Measurements from ENCODE around the gene STIM1. TPM values are rescaled to one million over a fixed set of nuclear protein-coding genes. Genes with fewer than 3 reads are reported as not detected.

Gene STIM1
- total RNA-seq, 1 experiment from 2014 or later: 18.0 TPM

DNA sequence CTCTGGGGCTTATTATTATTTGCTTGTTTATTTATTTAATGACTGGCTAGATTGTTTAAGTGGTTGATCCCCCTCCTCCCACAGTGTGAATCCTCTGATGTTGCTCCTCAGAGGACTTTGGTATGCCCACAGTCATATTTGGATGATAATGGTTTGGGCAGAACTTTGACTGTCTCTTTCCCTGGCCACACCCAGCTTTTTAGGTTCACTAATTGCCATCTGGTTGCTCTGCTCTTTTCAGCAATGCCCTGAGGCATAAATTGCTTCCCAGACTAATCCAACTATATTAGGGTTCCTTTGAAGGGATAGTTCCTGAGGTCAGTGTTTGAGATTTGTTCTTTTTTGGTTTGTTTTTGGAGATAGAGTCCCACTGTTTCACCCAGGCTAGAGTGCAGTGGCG lies 139.8 kb downstream of the STIM1 start (continued):
- TF ChIP-seq, protein P1, sequence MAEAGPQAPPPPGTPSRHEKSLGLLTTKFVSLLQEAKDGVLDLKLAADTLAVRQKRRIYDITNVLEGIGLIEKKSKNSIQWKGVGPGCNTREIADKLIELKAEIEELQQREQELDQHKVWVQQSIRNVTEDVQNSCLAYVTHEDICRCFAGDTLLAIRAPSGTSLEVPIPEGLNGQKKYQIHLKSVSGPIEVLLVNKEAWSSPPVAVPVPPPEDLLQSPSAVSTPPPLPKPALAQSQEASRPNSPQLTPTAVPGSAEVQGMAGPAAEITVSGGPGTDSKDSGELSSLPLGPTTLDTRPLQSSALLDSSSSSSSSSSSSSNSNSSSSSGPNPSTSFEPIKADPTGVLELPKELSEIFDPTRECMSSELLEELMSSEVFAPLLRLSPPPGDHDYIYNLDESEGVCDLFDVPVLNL (CRISPR knock-in tag; IDR thresholded peaks at IDR 0.05; ENCODE audit: borderline replicate concordance, low read depth): no peak
- TF ChIP-seq, protein P2, sequence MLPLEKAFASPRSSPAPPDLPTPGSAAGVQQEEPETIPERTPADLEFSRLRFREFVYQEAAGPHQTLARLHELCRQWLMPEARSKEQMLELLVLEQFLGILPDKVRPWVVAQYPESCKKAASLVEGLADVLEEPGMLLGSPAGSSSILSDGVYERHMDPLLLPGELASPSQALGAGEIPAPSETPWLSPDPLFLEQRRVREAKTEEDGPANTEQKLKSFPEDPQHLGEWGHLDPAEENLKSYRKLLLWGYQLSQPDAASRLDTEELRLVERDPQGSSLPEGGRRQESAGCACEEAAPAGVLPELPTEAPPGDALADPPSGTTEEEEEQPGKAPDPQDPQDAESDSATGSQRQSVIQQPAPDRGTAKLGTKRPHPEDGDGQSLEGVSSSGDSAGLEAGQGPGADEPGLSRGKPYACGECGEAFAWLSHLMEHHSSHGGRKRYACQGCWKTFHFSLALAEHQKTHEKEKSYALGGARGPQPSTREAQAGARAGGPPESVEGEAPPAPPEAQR (CRISPR knock-in tag; IDR thresholded peaks at IDR 0.05): no peak
- TF ChIP-seq, protein P3, sequence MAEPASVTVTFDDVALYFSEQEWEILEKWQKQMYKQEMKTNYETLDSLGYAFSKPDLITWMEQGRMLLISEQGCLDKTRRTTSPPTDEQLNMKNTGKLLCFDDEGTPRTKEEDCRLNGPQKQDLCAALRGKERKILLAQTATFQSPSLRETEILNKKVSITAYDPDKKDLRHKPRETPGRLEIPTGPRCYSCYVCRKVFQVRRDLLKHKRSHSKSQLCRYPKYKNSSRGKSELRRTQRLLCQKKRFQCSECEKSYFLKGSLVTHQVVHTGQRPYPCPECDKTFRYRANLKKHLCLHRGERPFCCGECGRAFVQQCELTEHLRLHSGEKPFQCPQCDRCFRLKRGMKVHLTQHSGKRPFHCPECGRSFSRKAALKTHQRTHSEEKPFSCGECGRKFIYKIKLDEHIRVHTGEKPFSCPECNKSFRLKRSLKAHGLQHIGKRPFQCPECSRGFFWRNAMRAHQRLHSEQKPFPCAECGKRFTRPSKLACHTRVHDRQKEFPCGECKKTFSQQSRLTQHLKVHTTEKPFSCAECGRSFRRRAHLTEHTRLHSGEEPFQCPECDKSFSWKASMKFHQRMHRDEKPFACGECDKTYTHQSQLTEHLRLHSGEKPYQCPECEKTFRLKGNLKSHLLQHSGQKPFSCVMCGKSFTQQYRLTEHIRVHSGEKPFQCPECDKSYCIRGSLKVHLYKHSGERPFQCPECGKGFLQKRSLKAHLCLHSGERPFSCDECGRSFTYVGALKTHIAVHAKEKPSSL (CRISPR knock-in tag; conservative IDR thresholded peaks at IDR 0.05): no peak
- TF ChIP-seq MYBL2 (CRISPR knock-in tag; IDR thresholded peaks at IDR 0.05): no peak
- TF ChIP-seq, protein P4, sequence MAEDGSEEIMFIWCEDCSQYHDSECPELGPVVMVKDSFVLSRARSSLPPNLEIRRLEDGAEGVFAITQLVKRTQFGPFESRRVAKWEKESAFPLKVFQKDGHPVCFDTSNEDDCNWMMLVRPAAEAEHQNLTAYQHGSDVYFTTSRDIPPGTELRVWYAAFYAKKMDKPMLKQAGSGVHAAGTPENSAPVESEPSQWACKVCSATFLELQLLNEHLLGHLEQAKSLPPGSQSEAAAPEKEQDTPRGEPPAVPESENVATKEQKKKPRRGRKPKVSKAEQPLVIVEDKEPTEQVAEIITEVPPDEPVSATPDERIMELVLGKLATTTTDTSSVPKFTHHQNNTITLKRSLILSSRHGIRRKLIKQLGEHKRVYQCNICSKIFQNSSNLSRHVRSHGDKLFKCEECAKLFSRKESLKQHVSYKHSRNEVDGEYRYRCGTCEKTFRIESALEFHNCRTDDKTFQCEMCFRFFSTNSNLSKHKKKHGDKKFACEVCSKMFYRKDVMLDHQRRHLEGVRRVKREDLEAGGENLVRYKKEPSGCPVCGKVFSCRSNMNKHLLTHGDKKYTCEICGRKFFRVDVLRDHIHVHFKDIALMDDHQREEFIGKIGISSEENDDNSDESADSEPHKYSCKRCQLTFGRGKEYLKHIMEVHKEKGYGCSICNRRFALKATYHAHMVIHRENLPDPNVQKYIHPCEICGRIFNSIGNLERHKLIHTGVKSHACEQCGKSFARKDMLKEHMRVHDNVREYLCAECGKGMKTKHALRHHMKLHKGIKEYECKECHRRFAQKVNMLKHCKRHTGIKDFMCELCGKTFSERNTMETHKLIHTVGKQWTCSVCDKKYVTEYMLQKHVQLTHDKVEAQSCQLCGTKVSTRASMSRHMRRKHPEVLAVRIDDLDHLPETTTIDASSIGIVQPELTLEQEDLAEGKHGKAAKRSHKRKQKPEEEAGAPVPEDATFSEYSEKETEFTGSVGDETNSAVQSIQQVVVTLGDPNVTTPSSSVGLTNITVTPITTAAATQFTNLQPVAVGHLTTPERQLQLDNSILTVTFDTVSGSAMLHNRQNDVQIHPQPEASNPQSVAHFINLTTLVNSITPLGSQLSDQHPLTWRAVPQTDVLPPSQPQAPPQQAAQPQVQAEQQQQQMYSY (CRISPR knock-in tag; IDR thresholded peaks at IDR 0.05): no peak
- TF ChIP-seq, protein P5, sequence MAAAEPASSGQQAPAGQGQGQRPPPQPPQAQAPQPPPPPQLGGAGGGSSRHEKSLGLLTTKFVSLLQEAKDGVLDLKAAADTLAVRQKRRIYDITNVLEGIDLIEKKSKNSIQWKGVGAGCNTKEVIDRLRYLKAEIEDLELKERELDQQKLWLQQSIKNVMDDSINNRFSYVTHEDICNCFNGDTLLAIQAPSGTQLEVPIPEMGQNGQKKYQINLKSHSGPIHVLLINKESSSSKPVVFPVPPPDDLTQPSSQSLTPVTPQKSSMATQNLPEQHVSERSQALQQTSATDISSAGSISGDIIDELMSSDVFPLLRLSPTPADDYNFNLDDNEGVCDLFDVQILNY (CRISPR knock-in tag; IDR thresholded peaks at IDR 0.05): no peak
- no peak for TF ChIP-seq SMAD4 (CRISPR knock-in tag; IDR thresholded peaks at IDR 0.05)

DNA sequence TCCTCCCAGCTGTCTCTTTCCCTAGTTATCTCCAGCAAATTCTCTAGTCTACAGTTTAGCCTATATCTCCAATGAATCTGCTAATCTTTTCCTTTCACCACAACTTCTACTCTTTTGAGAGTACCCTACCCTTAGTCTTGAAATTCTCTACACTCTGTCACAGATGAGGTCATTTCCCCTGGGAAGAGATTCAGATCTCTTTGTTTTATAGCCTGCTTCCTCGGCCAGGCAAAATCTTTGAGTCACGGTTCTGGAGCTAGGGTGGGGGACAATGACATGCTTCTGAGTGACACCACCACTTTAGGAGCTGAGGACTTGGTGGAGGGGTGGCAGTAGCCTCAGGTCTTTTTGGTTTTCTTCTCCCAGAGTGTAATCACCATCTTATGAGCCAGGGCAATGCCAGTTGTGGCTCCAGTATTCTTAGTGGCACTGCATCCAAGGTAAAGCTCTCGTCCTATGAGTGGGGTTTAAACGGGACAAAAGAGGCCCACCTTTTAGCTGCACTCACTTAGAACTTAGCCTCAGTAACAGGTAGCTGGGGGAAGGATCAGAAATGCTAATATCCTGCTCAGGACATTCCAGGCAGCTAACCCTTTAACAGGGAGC lies 140.6 kb downstream of the STIM1 start:
- ATAC-seq: no peak
- H3K27me3 Mint-ChIP-seq (ENCODE audit: low read depth): peaks cover 22% of the 10 kb centered on the region

More for the DNA sequence above, 140.6 kb downstream of the STIM1 start:
- no peak for DNase-seq (ENCODE audit: low spot score)
- Mint-ChIP-seq H3K4me1 (no peaks in the 10 kb centered on the region), H3K27ac (no peak overlapping the region), H3K4me3 (no peak overlapping the region), H3K36me3 (peaks cover 37% of the 10 kb centered on the region), H3K9me3 (peaks cover 60% of the 10 kb centered on the region)
- ChIA-PET POLR2A (no interaction called here), CTCF (interaction anchor here (1.2 kb wide), 2 partner anchors 77 to 141 kb away, joined by 4 to 6 read pairs; partner anchors contain the start of gene STIM1)
- no peak for TF ChIP-seq ZNF138 (CRISPR knock-in tag; conservative IDR thresholded peaks at IDR 0.05)
- TF ChIP-seq, protein P3 (CRISPR knock-in tag; conservative IDR thresholded peaks at IDR 0.05): no peak
- TF ChIP-seq FOXK1 (CRISPR knock-in tag; IDR thresholded peaks at IDR 0.05): no peak
- TF ChIP-seq GABPB1 (CRISPR knock-in tag; IDR thresholded peaks at IDR 0.05): no peak
- no peak for TF ChIP-seq SMAD3 (CRISPR knock-in tag; IDR thresholded peaks at IDR 0.05; ENCODE audit: borderline replicate concordance)

Data from WTC11 (cell line).